Stomach (tissue), 9 donors: Measurements from ENCODE around the gene CPAMD8. TPM values are rescaled to one million over a fixed set of nuclear protein-coding genes. Genes with fewer than 3 reads are reported as not detected.

Experiments
- DNase-seq, 2 donors: peaks; one replicate each; pipeline versions ENCODE4 v3.0.0 to v3.0.0-alpha.2; 2013 to 2019
- H3K27ac ChIP-seq, 5 donors: fragments of 200-600 bp in 4 of 5; sonication (generic) in 4 of 5; one replicate each; pipeline ENCODE4 v1.5.1; 2013 to 2019; ENCODE audit warnings: mild to moderate bottlenecking in 1 of 5, moderate library complexity in 1 of 5
- H3K27me3 ChIP-seq, 3 donors: fragments of 200-600 bp; sonication (generic); one replicate each; pipeline ENCODE4 v1.5.1; 2017 to 2019; ENCODE audit warnings: mixed run types in 1 of 3
- H3K36me3 ChIP-seq, 4 donors: fragments of 200-600 bp; sonication (generic); 1 replicate in 3 of 4; 2 replicates in 1 of 4; pipeline ENCODE4 v1.5.1; 2016 to 2019
- H3K4me1 ChIP-seq, 4 donors: fragments of 200-600 bp; sonication (generic); one replicate each; pipeline ENCODE4 v1.5.1; 2016 to 2019
- H3K4me3 ChIP-seq, 4 donors: fragments of 200-600 bp; sonication (generic) in 3 of 4; one replicate each; pipeline ENCODE4 v1.5.1; 2016 to 2019; ENCODE audit warnings: mild to moderate bottlenecking in 1 of 4
- H3K9me3 ChIP-seq, 4 donors: fragments of 200-600 bp; sonication (generic); one replicate each; pipeline ENCODE4 v1.5.1; 2016 to 2019
- EP300 ChIP-seq: sonication (generic); formaldehyde crosslinking; IDR thresholded peaks from one replicate; pipeline ENCODE4 v1.6.1; 2017; ENCODE audit warnings: antibody characterized with exemption
- POLR2A ChIP-seq, 4 donors: fragments of 450-650 bp; IDR thresholded peaks; one replicate each; pipeline ENCODE4 v1.6.1; 2016; ENCODE audit warnings: antibody characterized with exemption in 4 of 4, control low read depth in 2 of 4, mild to moderate bottlenecking in 1 of 4, moderate library complexity in 1 of 4
- POLR2AphosphoS5 ChIP-seq, 3 donors: sonication (generic); formaldehyde crosslinking; IDR thresholded peaks; one replicate each; pipeline ENCODE4 v1.6.1; 2016; ENCODE audit warnings: antibody characterized with exemption in 3 of 3
- WGBS, 5 donors: extraction: QIAGEN DNeasy Blood & Tissue Kit in 3 of 5; methylation state at CpG; one replicate each; pipeline versions ENCODE4 v1.1.5 to v1.1.7; 2013 to 2018; 5-methylcytosine and 5-hydroxymethylcytosine counted together
- intact Hi-C: fragments of 100-400 bp; cut with DNase I; formaldehyde crosslinking; loops from one replicate; pipeline ENCODE4 v1.15.1; 2023; ENCODE audit warnings: low total_unique reads
- polyA plus RNA-seq, 3 donors: library from polyadenylated mRNA; stranded (reverse); fragments of 200-250 nt; gene quantifications; one replicate each; pipeline ENCODE4 v1.2.3, GENCODE V29; 2013
- total RNA-seq, 5 donors: library from RNA; depleted of rRNA; stranded (reverse); fragments of >200 nt; gene quantifications; one replicate each; pipeline versions ENCODE4 v1.1.0 to v1.2.3, GENCODE V29; 2014 to 2016
- TF ChIP-seq, protein P1 (sequence below), 7 experiments: fragments of 450-650 bp in 4 of 7; fragments of 200-600 bp in 3 of 7; sonication (generic) in 3 of 7; IDR thresholded peaks; one replicate each; pipeline ENCODE4 v1.5.1; 2016 to 2019; ENCODE audit warnings: antibody characterized with exemption in 7 of 7, control low read depth in 2 of 7, mild to moderate bottlenecking in 1 of 7
- donor health status: healthy with polysubstance abuse.
- donor health status: Bipolar disorder and iron deficiency.
- donor health status: healthy.

CPAMD8 gene
- total and polyA plus RNA-seq, 8 donors, result 0.43 to 221 (median 8.6) TPM

DNA sequence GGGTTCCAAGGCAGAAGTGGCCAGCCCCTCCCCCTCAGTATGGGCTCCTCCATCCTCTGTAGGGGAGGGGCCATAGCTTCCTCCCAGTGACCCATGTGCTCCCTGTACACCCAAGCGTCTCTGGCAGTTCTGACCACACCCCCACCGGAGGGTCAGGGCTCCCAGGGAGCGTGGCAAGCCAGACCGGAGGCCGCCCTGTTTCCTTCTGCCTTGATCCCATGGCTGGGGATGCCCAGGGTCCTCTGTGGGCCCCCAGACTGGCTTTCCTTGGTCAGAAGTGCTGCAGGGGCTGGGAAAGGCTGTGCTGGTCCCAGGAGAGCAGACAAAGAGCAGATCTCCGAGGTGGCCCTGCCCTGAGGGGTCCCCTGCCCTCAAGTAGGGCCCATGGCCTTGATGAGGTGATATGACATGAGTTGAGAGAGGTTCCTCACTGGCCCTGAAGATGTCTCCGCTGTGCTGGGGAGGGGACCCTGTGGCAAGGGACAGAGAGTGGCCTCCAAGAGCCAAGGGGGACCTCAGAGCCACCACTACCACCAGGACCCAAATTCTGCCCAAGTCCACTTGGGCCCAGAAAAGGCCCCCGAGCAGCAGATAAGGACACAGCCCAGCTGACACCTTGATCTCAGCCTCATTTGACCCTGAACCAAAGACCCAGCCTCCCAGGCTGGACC lies 145.6 kb downstream of the CPAMD8 start:
- H3K36me3 ChIP-seq, result peaks cover 34 to 51% (median 47%) of the 10 kb centered on the region in 4 donors
- 86 to 100% (median 90%) methylated on average over 2 to 8 of the region's 8 CpGs for WGBS, 5 donors
- peaks cover 4 to 32% (median 28%) of the 10 kb centered on the region in 4 donors for H3K9me3 ChIP-seq
- TF ChIP-seq EP300 (no peak), POLR2A (IDR thresholded peaks at IDR 0.05) (no peak)
- TF ChIP-seq, protein P1, sequence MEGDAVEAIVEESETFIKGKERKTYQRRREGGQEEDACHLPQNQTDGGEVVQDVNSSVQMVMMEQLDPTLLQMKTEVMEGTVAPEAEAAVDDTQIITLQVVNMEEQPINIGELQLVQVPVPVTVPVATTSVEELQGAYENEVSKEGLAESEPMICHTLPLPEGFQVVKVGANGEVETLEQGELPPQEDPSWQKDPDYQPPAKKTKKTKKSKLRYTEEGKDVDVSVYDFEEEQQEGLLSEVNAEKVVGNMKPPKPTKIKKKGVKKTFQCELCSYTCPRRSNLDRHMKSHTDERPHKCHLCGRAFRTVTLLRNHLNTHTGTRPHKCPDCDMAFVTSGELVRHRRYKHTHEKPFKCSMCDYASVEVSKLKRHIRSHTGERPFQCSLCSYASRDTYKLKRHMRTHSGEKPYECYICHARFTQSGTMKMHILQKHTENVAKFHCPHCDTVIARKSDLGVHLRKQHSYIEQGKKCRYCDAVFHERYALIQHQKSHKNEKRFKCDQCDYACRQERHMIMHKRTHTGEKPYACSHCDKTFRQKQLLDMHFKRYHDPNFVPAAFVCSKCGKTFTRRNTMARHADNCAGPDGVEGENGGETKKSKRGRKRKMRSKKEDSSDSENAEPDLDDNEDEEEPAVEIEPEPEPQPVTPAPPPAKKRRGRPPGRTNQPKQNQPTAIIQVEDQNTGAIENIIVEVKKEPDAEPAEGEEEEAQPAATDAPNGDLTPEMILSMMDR (IDR thresholded peaks at IDR 0.05), result no peak
- intact Hi-C loops, result no loop called here
- peaks cover 0 to 13% (median 0%) of the 10 kb centered on the region in 3 donors for H3K27me3 ChIP-seq
- no peak for DNase-seq
- no peak overlapping the region for H3K4me3 ChIP-seq
- H3K4me1 ChIP-seq, result no peaks in the 10 kb centered on the region
- no peak overlapping the region for H3K27ac ChIP-seq

DNA sequence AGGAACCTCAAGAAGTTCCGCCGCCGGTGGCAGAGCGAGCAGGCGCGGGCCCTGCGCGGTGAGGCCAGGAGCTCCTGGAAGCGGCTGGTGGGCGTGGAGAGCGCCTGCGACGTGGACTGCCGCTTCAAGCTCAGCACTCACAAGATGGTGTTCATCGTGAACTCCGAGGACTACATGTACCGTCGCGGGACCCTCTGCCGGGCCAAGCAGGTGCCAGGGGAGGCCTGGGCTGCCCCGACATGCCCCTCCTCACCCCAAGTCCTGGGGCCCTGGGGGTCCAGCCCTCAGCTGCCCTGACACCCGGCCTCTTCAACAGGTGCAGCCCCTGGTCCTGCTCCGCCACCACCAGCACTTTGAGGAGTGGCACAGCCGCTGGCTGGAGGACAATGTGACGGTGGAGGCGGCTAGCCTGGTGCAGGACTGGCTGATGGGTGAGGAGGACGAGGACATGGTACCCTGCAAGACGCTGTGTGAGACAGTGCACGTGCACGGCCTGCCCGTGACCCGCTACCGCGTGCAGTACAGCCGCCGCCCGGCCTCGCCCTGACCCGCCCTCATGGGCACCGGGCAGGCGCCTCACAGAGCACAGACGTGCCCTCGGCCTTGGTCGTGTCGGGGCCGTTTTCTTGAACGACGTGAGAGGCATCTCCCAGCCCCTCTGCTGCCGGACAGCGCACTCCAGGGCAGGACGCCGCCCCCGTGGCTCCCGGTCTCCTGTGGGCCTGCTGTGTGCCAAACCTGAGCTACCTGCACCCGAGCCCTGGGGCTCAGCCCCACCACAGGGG lies 148.2 kb downstream of the CPAMD8 start:
- WGBS, 5 donors, result 93 to 98% (median 97%) methylated on average over 28 to 55 of the region's 55 CpGs
- peaks cover 4 to 29% (median 26%) of the 10 kb centered on the region in 4 donors for H3K9me3 ChIP-seq
- H3K36me3 ChIP-seq, result peaks cover 38 to 59% (median 56%) of the 10 kb centered on the region in 4 donors

DNA sequence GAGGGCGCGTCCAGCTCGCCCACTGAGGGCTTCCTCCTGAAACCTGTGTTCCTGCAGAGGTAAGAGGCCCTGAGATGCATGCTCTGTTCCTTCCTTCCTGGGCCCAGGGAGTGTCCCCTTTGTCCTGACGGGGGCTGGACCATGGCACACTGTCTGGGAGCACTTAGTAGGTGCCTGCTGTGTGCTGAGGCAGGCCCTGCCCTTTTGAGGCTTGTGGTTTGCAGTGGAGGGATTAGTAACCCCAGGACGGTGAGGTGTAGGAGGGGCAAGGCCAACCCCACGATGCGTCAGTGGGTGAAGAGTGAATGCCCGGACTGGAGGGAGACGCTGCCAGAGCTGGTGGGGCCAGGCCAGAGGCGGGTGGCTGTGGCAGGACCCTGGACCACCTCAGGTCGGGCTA lies 149.0 kb downstream of the CPAMD8 start:
- peaks cover 0 to 4% (median 2%) of the 10 kb centered on the region in 4 donors for H3K4me1 ChIP-seq
- H3K27me3 ChIP-seq, result no peaks in the 10 kb centered on the region
- no peak for DNase-seq
- H3K4me3 ChIP-seq, result no peak overlapping the region
- H3K9me3 ChIP-seq, result peaks cover 4 to 21% (median 19%) of the 10 kb centered on the region in 4 donors
- intact Hi-C loops, result no loop called here
- TF ChIP-seq POLR2A (IDR thresholded peaks at IDR 0.05) (no peak), EP300 (no peak), POLR2AphosphoS5 (IDR thresholded peaks at IDR 0.05) (no peak)
- TF ChIP-seq, protein P1 (IDR thresholded peaks at IDR 0.05), result no peak
- 86 to 94% (median 91%) methylated on average over 8 to 11 of the region's 11 CpGs for WGBS, 5 donors
- peaks cover 45 to 67% (median 64%) of the 10 kb centered on the region in 4 donors for H3K36me3 ChIP-seq
- no peak overlapping the region for H3K27ac ChIP-seq

More for the DNA sequence above, 148.2 kb downstream of the CPAMD8 start:
- peaks cover 0 to 3% (median 0%) of the 10 kb centered on the region in 4 donors for H3K4me1 ChIP-seq
- no peak overlapping the region for H3K4me3 ChIP-seq
- peaks cover 0 to under 1% (median 0%) of the 10 kb centered on the region in 3 donors for H3K27me3 ChIP-seq
- DNase-seq, result no peak
- TF ChIP-seq POLR2AphosphoS5 (IDR thresholded peaks at IDR 0.05), result no peak
- TF ChIP-seq EP300, result no peak
- no peak for TF ChIP-seq POLR2A (IDR thresholded peaks at IDR 0.05)
- TF ChIP-seq, protein P1 (IDR thresholded peaks at IDR 0.05), result no peak
- H3K27ac ChIP-seq, result no peak overlapping the region
- intact Hi-C loops, result no loop called here

DNA sequence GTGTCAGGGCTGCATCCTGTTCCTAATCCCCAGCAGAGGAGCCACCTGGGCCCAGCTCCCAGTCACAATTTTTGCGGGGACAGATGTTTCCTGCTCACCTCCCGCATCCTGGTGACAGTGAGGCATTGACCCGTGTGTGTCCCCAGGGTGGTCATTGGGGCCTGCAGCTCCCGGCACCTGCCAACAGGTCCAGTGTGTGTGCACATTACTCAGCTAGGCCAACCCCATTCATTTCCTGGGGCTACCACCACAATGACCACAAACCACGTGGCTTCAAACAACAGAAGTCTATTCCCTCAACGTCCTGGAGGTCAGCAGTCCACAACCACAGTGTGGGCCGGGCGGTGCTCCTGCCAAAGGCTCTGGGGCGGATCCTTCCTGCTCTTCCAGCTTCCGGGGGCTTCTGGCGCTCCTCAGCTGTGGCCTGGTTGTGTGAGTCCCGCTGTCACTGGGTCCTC lies 149.7 kb downstream of the CPAMD8 start:
- peaks cover 0 to 10% (median 4%) of the 10 kb centered on the region in 4 donors for H3K4me1 ChIP-seq
- H3K4me3 ChIP-seq, result no peak overlapping the region
- WGBS, 5 donors, result 69 to 84% (median 77%) methylated on average over 12 of the region's 12 CpGs
- no peaks in the 10 kb centered on the region for H3K27me3 ChIP-seq
- peak in 1 of 2 donors; percentile 35 for DNase-seq
- H3K36me3 ChIP-seq, result peaks cover 47 to 74% (median 69%) of the 10 kb centered on the region in 4 donors
- TF ChIP-seq, protein P1 (IDR thresholded peaks at IDR 0.05), result no peak
- TF ChIP-seq POLR2AphosphoS5 (IDR thresholded peaks at IDR 0.05) (no peak), POLR2A (IDR thresholded peaks at IDR 0.05) (no peak), EP300 (no peak)
- peak overlapping the region in 1 of 5 donors; percentile 26 for H3K27ac ChIP-seq
- peaks cover 4 to 15% (median 13%) of the 10 kb centered on the region in 4 donors for H3K9me3 ChIP-seq
- intact Hi-C loops, result no loop called here
